GM10266 (cell line): ENCODE data around the gene LTBP1.
"Not testable (repeated sequence)": the region's sequence is repeated elsewhere in the genome, so short reads cannot be mapped to it uniquely, and the experiment has no call there.

Experiments
- DNase-seq: peaks from one replicate; pipeline ENCODE4 v3.0.0; 2012; ENCODE audit errors: extremely low spot score
- TF ChIP-seq, protein P1 (sequence below): IDR thresholded peaks from 2 replicates; pipeline ENCODE4 v1.5.1; 2012; ENCODE audit warnings: mild to moderate bottlenecking, low read depth; ENCODE audit not compliant: control insufficient read depth, insufficient read depth; ENCODE audit errors: missing control alignments

Gene LTBP1

DNA sequence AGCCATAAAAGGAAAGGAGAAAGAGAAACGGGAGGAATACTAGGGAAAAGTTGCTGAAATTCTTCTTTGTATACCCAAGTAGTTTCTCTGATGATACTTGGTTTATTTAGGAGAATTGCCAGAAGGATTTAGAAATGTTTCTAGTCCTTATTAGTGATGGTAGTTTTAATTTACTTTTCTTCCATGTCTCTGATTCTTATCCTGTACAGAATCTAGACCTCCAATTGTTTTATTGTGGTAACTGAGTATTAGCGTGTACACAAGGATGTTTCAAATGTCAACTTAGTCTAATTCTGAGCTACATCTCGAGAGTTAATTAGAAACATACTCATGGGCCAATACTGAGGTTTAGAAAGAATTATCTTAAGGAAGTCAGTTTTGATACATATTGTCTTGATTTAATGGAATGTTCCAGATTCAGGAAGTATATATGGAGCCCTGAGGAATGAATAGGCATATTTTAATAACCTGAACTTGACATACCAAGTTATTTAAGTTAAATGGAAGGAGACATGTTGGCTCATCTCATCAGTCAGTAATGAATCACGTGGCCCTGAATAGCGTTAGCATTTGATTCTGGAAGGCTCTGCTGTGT, 219.6 kb downstream of the LTBP1 start:
- DNase-seq: no peak
- TF ChIP-seq, protein P1, sequence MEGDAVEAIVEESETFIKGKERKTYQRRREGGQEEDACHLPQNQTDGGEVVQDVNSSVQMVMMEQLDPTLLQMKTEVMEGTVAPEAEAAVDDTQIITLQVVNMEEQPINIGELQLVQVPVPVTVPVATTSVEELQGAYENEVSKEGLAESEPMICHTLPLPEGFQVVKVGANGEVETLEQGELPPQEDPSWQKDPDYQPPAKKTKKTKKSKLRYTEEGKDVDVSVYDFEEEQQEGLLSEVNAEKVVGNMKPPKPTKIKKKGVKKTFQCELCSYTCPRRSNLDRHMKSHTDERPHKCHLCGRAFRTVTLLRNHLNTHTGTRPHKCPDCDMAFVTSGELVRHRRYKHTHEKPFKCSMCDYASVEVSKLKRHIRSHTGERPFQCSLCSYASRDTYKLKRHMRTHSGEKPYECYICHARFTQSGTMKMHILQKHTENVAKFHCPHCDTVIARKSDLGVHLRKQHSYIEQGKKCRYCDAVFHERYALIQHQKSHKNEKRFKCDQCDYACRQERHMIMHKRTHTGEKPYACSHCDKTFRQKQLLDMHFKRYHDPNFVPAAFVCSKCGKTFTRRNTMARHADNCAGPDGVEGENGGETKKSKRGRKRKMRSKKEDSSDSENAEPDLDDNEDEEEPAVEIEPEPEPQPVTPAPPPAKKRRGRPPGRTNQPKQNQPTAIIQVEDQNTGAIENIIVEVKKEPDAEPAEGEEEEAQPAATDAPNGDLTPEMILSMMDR: no peak

DNA sequence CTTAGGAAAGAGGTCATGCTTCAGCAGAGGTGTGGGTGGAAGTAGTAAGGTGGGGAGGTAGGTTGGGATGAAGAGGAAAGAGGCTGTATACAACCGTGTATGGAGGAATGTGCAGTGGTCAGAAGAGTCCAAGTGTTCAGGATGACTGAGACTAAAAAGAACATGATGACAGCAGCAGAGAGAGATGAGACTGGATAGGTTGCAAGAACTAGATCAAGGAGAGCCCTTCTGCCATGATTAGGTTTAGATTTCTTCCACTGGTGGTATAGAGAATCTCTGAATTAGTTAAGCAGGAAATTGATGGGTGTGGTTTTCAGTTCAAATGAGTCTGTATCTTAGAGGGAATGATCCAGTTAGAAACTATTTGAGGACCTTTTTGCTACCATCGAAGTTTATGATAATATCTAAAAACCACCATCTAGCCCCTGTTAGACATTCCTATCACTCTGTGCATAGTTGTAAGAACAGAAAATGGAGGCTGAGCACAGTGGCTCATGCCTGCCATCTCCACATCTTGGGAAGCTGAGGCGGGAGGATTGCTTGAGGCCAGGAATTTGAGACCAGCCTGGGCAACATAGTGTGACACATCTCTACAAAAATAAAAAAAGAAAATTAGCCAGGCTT, 221.0 kb downstream of the LTBP1 start:
- TF ChIP-seq, protein P1: no peak
- no peak for DNase-seq

DNA sequence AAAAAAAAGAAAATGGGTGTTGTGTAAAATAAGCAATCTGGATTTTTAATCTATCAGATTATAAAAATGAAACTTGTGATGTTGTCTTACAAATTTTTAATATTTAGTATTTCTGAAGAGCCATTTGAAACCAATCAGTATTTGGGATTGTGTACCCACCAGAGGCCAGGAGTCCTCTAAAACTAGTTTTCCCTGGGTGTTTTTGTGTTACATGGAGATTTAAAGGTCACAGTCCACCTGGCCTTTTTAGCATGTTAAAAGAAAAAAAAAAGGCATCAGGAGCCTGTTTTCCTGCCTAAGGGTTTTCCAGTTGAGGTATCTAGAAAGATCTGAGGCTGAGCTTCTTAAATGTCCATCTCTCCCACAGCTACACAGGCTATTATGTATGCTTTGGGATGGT, 221.7 kb downstream of the LTBP1 start:
- TF ChIP-seq, protein P1: no peak
- no peak for DNase-seq

DNA sequence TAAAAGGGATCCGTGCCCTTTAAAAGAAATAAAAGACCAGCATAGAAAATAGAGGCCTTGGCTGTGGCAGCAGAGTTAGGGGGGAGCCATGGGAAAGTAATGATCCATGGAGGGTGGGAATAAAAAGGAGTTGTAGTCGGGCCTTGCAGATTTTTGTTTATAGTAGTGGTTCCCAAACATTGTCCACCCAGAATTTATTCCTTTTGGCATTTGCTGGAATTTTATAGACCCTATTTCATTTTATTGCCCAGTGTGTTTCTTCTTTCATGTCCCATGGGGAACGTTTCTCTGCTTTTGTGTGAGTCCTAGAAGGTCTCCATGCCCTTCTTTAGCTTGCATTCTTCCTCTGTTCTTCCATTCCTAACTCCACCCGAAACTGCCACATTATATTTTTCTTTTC, 222.2 kb downstream of the LTBP1 start:
- TF ChIP-seq, protein P1: no peak
- DNase-seq: no peak

DNA sequence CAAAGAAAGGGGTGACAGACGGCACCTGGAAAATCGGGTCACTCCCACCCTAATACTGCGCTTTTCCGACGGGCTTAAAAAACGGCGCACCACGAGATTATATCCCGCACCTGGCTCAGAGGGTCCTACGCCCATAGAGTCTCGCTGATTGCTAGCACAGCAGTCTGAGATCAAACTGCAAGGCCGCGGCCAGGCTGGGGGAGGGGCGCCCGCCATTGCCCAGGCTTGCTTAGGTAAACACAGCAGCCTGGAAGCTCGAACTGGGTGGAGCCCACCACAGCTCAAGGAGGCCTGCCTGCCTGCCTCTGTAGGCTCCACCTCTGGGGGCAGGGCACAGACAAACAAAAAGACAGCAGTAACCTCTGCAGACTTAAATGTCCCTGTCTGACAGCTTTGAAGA, 223.5 kb downstream of the LTBP1 start:
- not testable (repeated sequence) for DNase-seq

DNA sequence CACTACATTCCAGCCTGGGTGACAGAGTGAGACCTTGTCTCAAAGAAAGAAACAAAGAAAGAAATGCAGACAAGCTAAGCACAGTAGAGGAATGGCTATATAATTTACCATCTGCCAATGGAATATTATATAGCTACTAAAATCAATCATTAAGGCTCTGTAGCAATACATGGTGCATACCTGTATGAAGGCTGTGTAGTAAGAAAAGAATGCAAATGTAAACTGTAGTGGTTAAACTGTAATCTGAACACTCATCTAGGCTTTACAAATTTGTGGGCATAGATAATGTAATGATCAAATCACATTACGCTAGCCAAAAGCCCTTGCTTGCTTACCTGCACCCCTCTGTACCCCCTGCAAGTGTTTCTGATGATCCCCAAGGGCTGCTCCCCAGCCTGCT, 230.9 kb downstream of the LTBP1 start:
- TF ChIP-seq, protein P1: no peak

DNA sequence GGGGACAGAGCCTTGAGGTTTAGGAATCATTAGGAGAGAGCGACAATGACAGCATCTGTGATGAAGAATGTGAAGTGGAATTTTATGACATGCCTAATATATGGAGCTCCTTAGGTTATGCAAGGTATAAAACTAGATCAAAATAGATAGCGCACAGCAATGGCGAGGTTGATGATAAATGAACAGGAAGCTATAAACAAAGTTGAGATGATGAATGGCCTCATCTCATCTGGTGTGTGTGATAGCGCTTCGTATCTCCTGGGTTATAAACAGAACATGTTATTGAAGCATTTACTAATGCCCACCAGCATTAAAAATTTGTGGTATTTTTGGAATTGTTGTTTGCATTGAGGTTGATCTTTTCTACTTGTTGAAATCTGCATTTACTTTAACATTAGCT, 231.5 kb downstream of the LTBP1 start:
- TF ChIP-seq, protein P1: no peak
- no peak for DNase-seq

More for the DNA sequence above, 230.9 kb downstream of the LTBP1 start:
- no peak for DNase-seq
